Retinal pigment epithelial cell (primary cell): ENCODE measurements around the gene C3.

ENCODE experiments used
- DNase-seq: peaks from one replicate; pipeline ENCODE4 v3.0.0-alpha.2; 2010; ENCODE audit warnings: low read depth
- H3K4me3 ChIP-seq: 2 replicates; pipeline ENCODE4 v1.5.1; 2011; ENCODE audit warnings: mild to moderate bottlenecking, low read length, control low read depth, moderate library complexity
- CTCF ChIP-seq: conservative IDR thresholded peaks from 2 replicates; pipeline ENCODE4 v1.5.1; 2011; ENCODE audit warnings: low read depth, low read length, control low read depth, inconsistent platforms

Gene C3

GRCh38 chr19:6720369-6721137 lies at the start of gene C3:
C3 (minus strand) TSS chr19:6720650; CDS start chr19:6720589, 61 bp downstream.
- no peak within 1 kb of the TSS for H3K4me3 ChIP-seq
- DNase-seq: no peak
- TF ChIP-seq CTCF: no peak

GRCh38 chr19:6769006-6769619 lies 48.7 kb upstream of the C3 start:
- TF ChIP-seq CTCF: peak; percentile 36
- no peak overlapping the region for H3K4me3 ChIP-seq
- no peak for DNase-seq

- no peak for DNase-seq
- no peak for TF ChIP-seq CTCF
Observed at GRCh38 chr19:6768236-6768785, 47.9 kb upstream of the C3 start.

GRCh38 chr19:6767357-6768235 lies 47.1 kb upstream of the C3 start, which contains the start of gene SH2D3A:
SH2D3A (minus strand) TSS chr19:6767435; CDS start chr19:6763748, 3,687 bp downstream.
- TF ChIP-seq CTCF: no peak
- DNase-seq: no peak
- peak within 1 kb of the TSS; percentile 50 for H3K4me3 ChIP-seq

More at GRCh38 chr19:6768236-6768785, 47.9 kb upstream of the C3 start:
- no peak overlapping the region for H3K4me3 ChIP-seq

- H3K4me3 ChIP-seq: peak overlapping the region; percentile 50
- no peak for DNase-seq
Observed at GRCh38 chr19:6767081-6767356, 46.6 kb upstream of the C3 start.

More at GRCh38 chr19:6767081-6767356, 46.6 kb upstream of the C3 start:
- TF ChIP-seq CTCF: no peak
